Epidermal melanocyte (primary cell): ENCODE results near the gene HGF.
"Not testable (repeated sequence)": the region's sequence is repeated elsewhere in the genome, so short reads cannot be mapped to it uniquely, and the experiment has no call there.

ENCODE experiments used
- DNase-seq: peaks from one replicate; pipeline ENCODE4 v3.0.0; 2011; ENCODE audit warnings: low spot score; ENCODE audit not compliant: insufficient read length

HGF gene

GRCh38 chr7:81722250-81722649 lies 47.6 kb downstream of the HGF start:
- DNase-seq: not testable (repeated sequence)

GRCh38 chr7:81721437-81721836 lies 48.4 kb downstream of the HGF start:
- DNase-seq: no peak

DNA sequence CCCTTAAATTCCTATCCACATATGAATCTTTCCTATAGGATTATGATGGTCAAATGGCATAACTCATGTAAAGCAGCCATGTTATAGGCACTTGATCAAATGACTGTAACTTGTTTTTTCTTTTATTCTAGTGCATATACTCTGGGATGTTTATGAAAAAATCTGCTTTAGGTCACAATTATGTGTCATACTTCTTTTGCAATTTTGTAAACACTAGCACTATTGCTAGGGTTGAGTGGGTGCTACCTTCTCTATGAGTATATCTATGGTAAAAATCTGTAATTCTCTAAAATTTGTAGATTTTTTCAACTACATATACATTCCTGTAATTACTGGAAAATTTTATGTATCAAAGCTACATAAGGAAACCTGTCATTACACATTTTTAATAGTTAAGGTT lies 50.0 kb downstream of the HGF start:
- DNase-seq: no peak

GRCh38 chr7:81715984-81716588 lies 53.8 kb downstream of the HGF start:
- DNase-seq: no peak

GRCh38 chr7:81714306-81714705 lies 55.5 kb downstream of the HGF start:
- no peak for DNase-seq

GRCh38 chr7:81710751-81711150 lies 59.1 kb downstream of the HGF start:
- no peak for DNase-seq

- no peak for DNase-seq
Observed at GRCh38 chr7:81709836-81710235, 60.0 kb downstream of the HGF start.

GRCh38 chr7:81707966-81708365 lies 61.9 kb downstream of the HGF start:
- no peak for DNase-seq

- no peak for DNase-seq
Observed at GRCh38 chr7:81707196-81707595, 62.7 kb downstream of the HGF start.

DNA sequence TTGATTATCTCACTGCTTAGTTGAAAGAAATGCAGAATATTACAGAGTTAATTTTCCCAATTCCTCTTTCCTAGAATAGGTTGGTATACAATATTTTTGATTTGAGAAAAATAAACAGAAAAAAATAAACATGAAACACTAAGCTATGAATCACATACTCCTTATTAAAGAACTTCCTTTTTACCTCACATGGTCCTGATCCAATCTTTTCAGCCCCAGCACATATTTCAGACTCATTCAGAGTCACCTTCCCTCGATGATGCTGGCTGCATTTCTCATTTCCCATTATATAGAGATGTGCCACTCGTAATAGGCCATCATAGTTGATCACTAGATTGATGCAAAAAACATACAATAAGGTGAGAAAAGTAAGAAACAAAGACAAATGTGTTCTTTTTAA lies 64.6 kb downstream of the HGF start:
- DNase-seq: no peak

- DNase-seq: no peak
Observed at GRCh38 chr7:81704595-81704994, 65.3 kb downstream of the HGF start.

GRCh38 chr7:81698965-81699364 lies 70.9 kb downstream of the HGF start:
- no peak for DNase-seq

DNA sequence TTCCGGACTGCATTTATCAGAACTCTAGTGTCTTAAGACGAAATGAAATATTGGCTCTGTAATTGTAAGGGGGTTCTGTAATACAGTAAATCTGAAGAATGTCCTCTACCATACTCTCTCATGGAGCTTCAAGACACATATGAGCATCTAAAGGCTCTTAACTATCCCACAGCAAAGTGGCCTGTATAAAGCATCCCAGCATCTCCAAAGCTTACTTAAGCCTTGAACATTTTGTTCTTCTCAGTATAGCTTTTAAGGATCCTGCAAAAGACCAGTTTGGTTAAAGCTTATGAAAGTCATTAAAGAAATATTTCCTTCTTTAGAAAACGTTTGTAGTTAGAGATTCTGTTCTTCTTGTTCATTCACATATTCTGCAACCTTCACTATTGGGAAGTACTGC lies 75.1 kb downstream of the HGF start:
- DNase-seq: no peak

DNA sequence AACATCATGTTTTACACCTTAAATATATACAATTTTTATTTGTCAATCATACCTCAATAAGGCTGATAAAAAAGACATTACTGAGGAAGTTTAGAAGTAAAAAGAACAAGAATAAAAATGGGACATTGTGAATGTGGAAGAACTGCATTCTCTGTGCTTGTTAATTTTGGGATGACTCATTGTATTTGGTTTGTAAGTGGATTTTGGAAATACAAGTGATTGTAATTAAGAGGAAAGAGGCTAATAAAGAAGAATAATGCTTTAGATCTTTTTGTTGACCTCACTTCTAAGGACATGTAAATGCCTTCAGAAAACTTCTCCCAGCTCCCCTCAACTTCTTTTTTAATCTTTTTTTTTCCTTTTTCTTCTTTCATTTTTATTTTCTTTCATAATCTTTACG lies 76.0 kb downstream of the HGF start:
- DNase-seq: no peak

DNA sequence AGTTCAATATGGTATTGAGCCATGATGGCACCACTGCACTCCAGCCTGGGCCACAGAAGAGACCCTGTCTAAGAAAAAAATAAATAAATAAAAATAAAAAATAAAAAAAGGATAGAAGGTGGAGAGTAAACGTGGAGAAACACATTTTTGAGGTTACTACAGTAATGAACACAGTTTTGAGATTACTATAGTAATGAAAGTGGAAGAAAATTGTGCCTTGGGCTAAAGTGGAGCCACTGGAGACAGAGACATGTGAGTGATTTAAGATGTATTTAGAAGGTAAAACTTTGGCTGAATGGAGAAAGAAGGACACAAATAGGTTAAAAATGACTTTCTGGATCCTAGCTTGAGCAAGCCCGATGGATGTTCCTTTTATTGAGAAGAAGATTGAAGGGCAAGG lies 76.8 kb downstream of the HGF start:
- DNase-seq: no peak

GRCh38 chr7:81692146-81692905 lies 77.5 kb downstream of the HGF start:
- DNase-seq: no peak

GRCh38 chr7:81691199-81691821 lies 78.5 kb downstream of the HGF start:
- DNase-seq: no peak

- no peak for DNase-seq
Observed at GRCh38 chr7:81690688-81691087, 79.2 kb downstream of the HGF start.

DNA sequence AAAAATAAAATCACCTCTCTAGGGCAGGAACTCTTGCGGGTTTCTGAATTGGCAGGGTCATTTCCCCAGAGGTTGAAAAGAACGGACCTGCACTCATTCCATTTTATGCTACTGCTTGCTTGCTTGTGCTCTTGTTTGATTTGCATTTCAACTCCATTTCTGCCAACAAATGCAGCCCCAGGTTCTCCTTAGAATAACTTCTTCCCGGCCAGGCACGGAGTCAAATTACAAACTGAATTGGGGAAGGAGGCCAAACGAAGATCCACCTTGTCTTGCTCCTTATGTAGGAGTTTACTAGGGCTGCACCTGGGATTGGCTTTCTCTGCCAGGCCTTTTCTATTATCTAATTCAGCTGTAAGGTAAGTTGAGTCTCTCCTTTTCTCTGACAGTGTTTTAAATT lies 79.6 kb downstream of the HGF start:
- DNase-seq: no peak

DNA sequence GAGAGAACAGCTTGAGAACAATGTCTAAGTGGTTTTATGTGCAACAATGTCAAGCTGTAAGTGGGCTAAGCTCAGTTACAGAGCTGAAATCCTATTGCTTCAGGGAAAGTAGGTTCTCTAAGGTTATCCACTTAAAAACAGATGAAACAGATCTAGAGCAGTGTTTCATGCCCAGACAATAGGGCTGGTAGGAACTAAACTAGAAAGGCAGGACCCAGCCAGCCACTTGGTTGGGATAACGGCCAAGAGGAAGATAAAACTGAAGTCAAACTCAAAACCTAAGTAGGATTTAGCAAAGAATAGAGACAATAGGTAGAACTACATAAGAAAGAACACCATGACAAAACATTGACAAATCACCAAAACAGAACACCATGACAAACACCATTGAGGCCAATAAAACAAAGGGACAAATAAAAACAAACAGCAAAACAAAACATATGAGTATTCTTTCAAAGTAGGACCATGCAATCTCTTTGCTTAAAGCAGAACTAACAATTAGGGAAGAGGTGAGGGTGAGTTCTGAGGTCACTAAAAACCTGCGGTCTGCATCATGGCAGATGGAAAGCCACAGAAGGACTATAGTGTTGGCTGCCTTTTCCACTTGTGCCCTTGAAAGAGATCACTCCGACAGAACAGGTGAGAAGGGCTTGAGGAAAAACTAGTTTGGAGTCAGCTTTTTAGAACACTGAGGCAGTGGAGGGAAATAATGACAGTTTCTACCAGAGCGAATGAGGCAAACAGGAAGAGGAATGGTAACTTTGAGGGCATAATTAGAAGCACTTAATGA lies 81.0 kb downstream of the HGF start:
- DNase-seq: no peak

DNA sequence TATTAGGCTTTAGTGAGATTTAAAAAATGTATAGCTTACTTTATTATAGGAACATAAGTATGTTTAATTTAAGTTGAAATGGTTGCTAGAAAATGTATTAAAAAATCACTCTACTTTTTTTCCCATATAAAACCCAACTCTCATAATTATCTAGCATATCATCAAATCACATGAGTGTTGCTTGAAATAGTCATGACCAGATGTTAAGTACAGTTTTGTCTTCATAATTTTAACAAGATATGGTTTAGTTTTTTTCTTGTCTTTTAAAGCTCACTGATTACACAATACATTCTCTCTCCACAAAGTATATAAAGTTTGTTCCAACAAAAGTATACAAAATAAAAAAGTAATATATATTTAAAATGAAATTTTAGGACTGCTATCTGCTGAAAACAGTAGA lies 82.8 kb downstream of the HGF start:
- no peak for DNase-seq

GRCh38 chr7:81685270-81685868 lies 84.5 kb downstream of the HGF start:
- DNase-seq: no peak
